ENCODE measurements around the gene AATF. TPM values are rescaled to one million over a fixed set of nuclear protein-coding genes. Genes with fewer than 3 reads are reported as not detected.

AATF gene
- total and polyA plus RNA-seq, 2 donors, result 33.5 to 66.3 TPM

DNA sequence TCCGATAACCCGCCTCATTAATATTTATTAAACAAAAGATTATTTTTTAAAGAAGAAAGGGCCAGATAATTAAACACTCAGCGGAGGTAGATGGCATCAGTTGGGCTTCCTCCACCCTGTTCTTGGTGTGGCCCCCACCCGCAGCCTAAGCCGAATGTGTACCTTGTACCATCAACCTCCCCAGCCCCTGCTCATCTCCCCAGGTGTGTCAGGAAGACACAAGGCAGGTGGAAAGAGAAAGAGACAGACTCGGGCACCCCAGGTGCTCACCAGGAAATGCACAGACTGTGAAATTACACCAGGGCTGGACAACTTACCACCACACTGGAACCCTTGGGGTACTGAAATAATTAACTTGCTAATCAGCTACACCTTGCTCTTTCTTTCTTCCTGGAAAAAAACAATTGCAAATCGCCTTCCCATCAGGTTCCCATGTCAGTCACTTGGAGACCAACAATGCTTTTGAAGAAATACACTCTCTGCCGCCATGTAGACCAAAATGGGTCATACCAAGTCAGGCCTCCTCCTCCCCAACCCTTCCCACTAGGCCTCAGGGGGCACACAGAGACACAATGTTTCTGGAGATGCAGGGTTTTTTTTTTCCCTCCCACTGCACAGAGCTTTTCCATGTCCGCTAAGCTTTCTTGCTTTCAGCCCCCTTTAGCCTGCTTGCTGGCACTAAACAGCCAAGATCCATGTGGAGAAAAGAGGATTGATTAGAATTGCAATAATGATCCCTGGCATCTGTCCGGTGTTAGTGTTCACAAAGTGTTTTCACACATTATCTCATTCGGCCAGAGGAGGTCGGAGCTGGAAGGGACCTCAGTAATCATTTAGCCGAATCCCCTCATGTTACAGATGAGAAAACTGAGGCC, 20.0 kb upstream of the AATF start:
- H3K4me3 ChIP-seq (ENCODE audit: low read length in 2 of 2), result no peak overlapping the region
- 32% methylated on average over 13 of the region's 13 CpGs for WGBS
- peaks cover 61 to 93% of the 10 kb centered on the region in 2 donors for H3K27me3 ChIP-seq (ENCODE audit: control insufficient read depth in 2 of 2, insufficient read depth in 1 of 2, low read length in 1 of 2)
- H3K27ac ChIP-seq (ENCODE audit: low read depth in 1 of 2, low read length in 1 of 2), result no peak overlapping the region
- no peaks in the 10 kb centered on the region for H3K4me1 ChIP-seq (ENCODE audit: control insufficient read depth in 2 of 2, insufficient read depth in 2 of 2, low read length in 2 of 2)
- no peaks in the 10 kb centered on the region for H3K36me3 ChIP-seq (ENCODE audit: control insufficient read depth in 2 of 2, insufficient read depth in 2 of 2, low read length in 1 of 2)
- no peak for DNase-seq (ENCODE audit: low read depth in 6 of 9, low spot score in 9 of 9)
- H3K9me3 ChIP-seq (ENCODE audit: control insufficient read depth in 2 of 2, insufficient read depth in 1 of 2, low read length in 1 of 2), result no peaks in the 10 kb centered on the region

GRCh38 chr17:36929851-36930582, 18.7 kb upstream of the AATF start:
- no peak overlapping the region for H3K27ac ChIP-seq (ENCODE audit: low read depth in 1 of 2, low read length in 1 of 2)
- H3K4me1 ChIP-seq (ENCODE audit: control insufficient read depth in 2 of 2, insufficient read depth in 2 of 2, low read length in 2 of 2), result peaks cover 0 to 12% of the 10 kb centered on the region in 2 donors
- no peaks in the 10 kb centered on the region for H3K36me3 ChIP-seq (ENCODE audit: control insufficient read depth in 2 of 2, insufficient read depth in 2 of 2, low read length in 1 of 2)
- peaks cover 0 to 4% of the 10 kb centered on the region in 2 donors for H3K9me3 ChIP-seq (ENCODE audit: control insufficient read depth in 2 of 2, insufficient read depth in 1 of 2, low read length in 1 of 2)
- H3K27me3 ChIP-seq (ENCODE audit: control insufficient read depth in 2 of 2, insufficient read depth in 1 of 2, low read length in 1 of 2), result peaks cover 70 to 99% of the 10 kb centered on the region in 2 donors
- 32% methylated on average over 16 of the region's 16 CpGs for WGBS
- DNase-seq (ENCODE audit: low read depth in 6 of 9, low spot score in 9 of 9), result no peak
- H3K4me3 ChIP-seq (ENCODE audit: low read length in 2 of 2), result no peak overlapping the region

- Histone ChIP-seq H3K9me3 (ENCODE audit: control insufficient read depth in 2 of 2, insufficient read depth in 1 of 2, low read length in 1 of 2) (peaks cover 0 to 7% of the 10 kb centered on the region in 2 donors), H3K27me3 (ENCODE audit: control insufficient read depth in 2 of 2, insufficient read depth in 1 of 2, low read length in 1 of 2) (peaks cover 76 to 99% of the 10 kb centered on the region in 2 donors), H3K36me3 (ENCODE audit: control insufficient read depth in 2 of 2, insufficient read depth in 2 of 2, low read length in 1 of 2) (no peaks in the 10 kb centered on the region), H3K4me1 (ENCODE audit: control insufficient read depth in 2 of 2, insufficient read depth in 2 of 2, low read length in 2 of 2) (peaks cover 0 to 17% of the 10 kb centered on the region in 2 donors), H3K27ac (ENCODE audit: low read depth in 1 of 2, low read length in 1 of 2) (no peak overlapping the region), H3K4me3 (ENCODE audit: low read length in 2 of 2) (no peak overlapping the region)
- WGBS, result 72% methylated on average over 1 of the region's 1 CpG
- no peak for DNase-seq (ENCODE audit: low read depth in 6 of 9, low spot score in 9 of 9)
Measured at GRCh38 chr17:36930583-36930900, 18.2 kb upstream of the AATF start.

DNA sequence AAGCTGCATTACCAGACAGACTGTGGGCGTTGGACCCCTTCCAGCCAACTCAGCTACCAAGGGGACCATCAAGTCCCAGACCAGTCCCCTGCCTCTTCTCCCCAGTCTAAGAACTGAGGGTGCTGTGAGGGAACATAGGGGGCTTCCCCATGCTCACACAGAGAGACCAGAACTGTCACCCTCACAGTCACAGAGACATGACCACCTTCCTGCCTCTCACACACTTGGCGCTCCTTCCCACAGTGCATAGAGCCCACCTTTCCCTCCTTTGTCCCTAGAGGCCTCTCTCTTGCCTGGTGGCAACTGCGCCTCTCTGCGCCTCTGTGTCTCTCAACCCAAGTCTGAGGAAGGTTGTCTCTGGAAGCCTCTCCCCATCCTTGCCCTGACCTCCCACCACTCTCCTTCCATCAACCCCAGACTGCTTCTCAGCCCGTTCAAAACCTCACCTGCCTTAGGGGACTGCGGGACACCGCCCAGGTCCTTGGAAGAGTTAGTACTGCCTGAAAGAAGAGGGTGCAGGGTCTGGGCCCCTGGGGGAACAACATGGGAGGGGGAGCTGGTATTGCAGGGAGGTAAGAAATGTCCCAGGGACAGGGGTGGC, 17.6 kb upstream of the AATF start:
- H3K9me3 ChIP-seq (ENCODE audit: control insufficient read depth in 2 of 2, insufficient read depth in 1 of 2, low read length in 1 of 2), result peaks cover 0 to 7% of the 10 kb centered on the region in 2 donors
- peaks cover 0 to 24% of the 10 kb centered on the region in 2 donors for H3K4me1 ChIP-seq (ENCODE audit: control insufficient read depth in 2 of 2, insufficient read depth in 2 of 2, low read length in 2 of 2)
- DNase-seq (ENCODE audit: low read depth in 6 of 9, low spot score in 9 of 9), result no peak
- H3K27ac ChIP-seq (ENCODE audit: low read depth in 1 of 2, low read length in 1 of 2), result no peak overlapping the region
- no peak overlapping the region for H3K4me3 ChIP-seq (ENCODE audit: low read length in 2 of 2)
- H3K36me3 ChIP-seq (ENCODE audit: control insufficient read depth in 2 of 2, insufficient read depth in 2 of 2, low read length in 1 of 2), result no peaks in the 10 kb centered on the region
- peaks cover 77 to 99% of the 10 kb centered on the region in 2 donors for H3K27me3 ChIP-seq (ENCODE audit: control insufficient read depth in 2 of 2, insufficient read depth in 1 of 2, low read length in 1 of 2)
- WGBS, result 44% methylated on average over 7 of the region's 7 CpGs

GRCh38 chr17:36931697-36932382, 16.9 kb upstream of the AATF start:
- peaks cover 0 to 7% of the 10 kb centered on the region in 2 donors for H3K9me3 ChIP-seq (ENCODE audit: control insufficient read depth in 2 of 2, insufficient read depth in 1 of 2, low read length in 1 of 2)
- peaks cover 81 to 100% of the 10 kb centered on the region in 2 donors for H3K27me3 ChIP-seq (ENCODE audit: control insufficient read depth in 2 of 2, insufficient read depth in 1 of 2, low read length in 1 of 2)
- H3K4me1 ChIP-seq (ENCODE audit: control insufficient read depth in 2 of 2, insufficient read depth in 2 of 2, low read length in 2 of 2), result peaks cover 2 to 28% of the 10 kb centered on the region in 2 donors
- 5% methylated on average over 30 of the region's 30 CpGs for WGBS
- no peaks in the 10 kb centered on the region for H3K36me3 ChIP-seq (ENCODE audit: control insufficient read depth in 2 of 2, insufficient read depth in 2 of 2, low read length in 1 of 2)
- no peak for DNase-seq (ENCODE audit: low read depth in 6 of 9, low spot score in 9 of 9)
- no peak overlapping the region for H3K4me3 ChIP-seq (ENCODE audit: low read length in 2 of 2)
- H3K27ac ChIP-seq (ENCODE audit: low read depth in 1 of 2, low read length in 1 of 2), result no peak overlapping the region

DNA sequence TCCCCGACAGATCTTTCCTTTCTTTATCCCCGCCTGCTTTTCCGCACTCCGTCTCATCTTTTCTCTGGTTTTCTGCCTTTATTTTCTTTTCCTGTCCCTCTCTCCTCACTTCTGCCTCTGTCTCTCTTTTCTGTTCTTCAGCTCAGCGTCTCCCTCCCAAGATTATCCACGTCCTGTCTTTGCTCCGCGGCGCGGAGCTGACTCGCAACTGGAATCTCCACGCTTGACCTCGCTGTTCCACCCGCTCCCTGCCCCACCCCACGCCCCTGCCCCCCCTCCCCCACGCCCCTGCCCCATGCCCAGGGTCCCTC, 16.4 kb upstream of the AATF start:
- no peak overlapping the region for H3K4me3 ChIP-seq (ENCODE audit: low read length in 2 of 2)
- H3K27me3 ChIP-seq (ENCODE audit: control insufficient read depth in 2 of 2, insufficient read depth in 1 of 2, low read length in 1 of 2), result peaks cover 81 to 100% of the 10 kb centered on the region in 2 donors
- H3K27ac ChIP-seq (ENCODE audit: low read depth in 1 of 2, low read length in 1 of 2), result no peak overlapping the region
- no peaks in the 10 kb centered on the region for H3K36me3 ChIP-seq (ENCODE audit: control insufficient read depth in 2 of 2, insufficient read depth in 2 of 2, low read length in 1 of 2)
- H3K4me1 ChIP-seq (ENCODE audit: control insufficient read depth in 2 of 2, insufficient read depth in 2 of 2, low read length in 2 of 2), result peaks cover 2 to 33% of the 10 kb centered on the region in 2 donors
- WGBS, result 4% methylated on average over 16 of the region's 16 CpGs
- peaks cover 0 to 11% of the 10 kb centered on the region in 2 donors for H3K9me3 ChIP-seq (ENCODE audit: control insufficient read depth in 2 of 2, insufficient read depth in 1 of 2, low read length in 1 of 2)
- no peak for DNase-seq (ENCODE audit: low read depth in 6 of 9, low spot score in 9 of 9)

GRCh38 chr17:36932694-36933511, 15.9 kb upstream of the AATF start:
- H3K9me3 ChIP-seq (ENCODE audit: control insufficient read depth in 2 of 2, insufficient read depth in 1 of 2, low read length in 1 of 2), result peaks cover 0 to 11% of the 10 kb centered on the region in 2 donors
- no peaks in the 10 kb centered on the region for H3K36me3 ChIP-seq (ENCODE audit: control insufficient read depth in 2 of 2, insufficient read depth in 2 of 2, low read length in 1 of 2)
- WGBS, result 9% methylated on average over 40 of the region's 40 CpGs
- peak in 1 of 9 donors; percentile 5 for DNase-seq (ENCODE audit: low read depth in 6 of 9, low spot score in 9 of 9)
- H3K4me1 ChIP-seq (ENCODE audit: control insufficient read depth in 2 of 2, insufficient read depth in 2 of 2, low read length in 2 of 2), result peaks cover 2 to 39% of the 10 kb centered on the region in 2 donors
- no peak overlapping the region for H3K4me3 ChIP-seq (ENCODE audit: low read length in 2 of 2)
- H3K27ac ChIP-seq (ENCODE audit: low read depth in 1 of 2, low read length in 1 of 2), result no peak overlapping the region
- peaks cover 77 to 100% of the 10 kb centered on the region in 2 donors for H3K27me3 ChIP-seq (ENCODE audit: control insufficient read depth in 2 of 2, insufficient read depth in 1 of 2, low read length in 1 of 2)

DNA sequence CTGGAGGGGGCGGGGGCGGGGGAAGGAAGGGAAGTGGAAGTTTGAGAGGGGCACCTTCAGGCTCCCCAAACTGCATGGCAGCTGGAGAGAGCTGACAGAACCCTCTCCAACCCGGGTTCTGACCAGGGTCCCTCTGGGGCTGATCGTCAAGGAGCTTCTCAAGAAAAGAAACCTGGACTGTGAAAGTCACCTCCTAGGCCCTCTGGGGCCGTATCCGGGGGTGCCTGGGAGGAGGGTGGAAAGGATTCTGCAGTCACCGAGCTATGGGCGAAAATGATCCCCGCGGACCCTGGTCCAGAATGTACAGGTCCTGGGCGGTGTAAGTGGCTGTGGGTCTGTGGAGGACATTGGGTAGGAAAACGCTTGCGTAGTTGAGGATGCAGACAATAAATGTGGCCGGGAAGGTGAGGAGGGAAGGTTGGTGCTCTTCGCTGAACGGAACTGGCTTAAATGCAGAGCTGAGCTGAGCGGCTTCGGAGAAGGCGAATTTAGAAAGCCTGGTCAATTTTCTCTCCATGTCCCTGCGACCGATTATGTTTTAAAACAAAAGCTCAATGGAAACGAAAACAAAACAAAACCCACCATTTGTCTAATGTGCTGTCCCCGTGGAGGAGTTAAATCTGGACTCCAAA, 15.1 kb upstream of the AATF start:
- H3K27ac ChIP-seq (ENCODE audit: low read depth in 1 of 2, low read length in 1 of 2), result no peak overlapping the region
- H3K4me3 ChIP-seq (ENCODE audit: low read length in 2 of 2), result no peak overlapping the region
- 9% methylated on average over 23 of the region's 23 CpGs for WGBS
- no peaks in the 10 kb centered on the region for H3K36me3 ChIP-seq (ENCODE audit: control insufficient read depth in 2 of 2, insufficient read depth in 2 of 2, low read length in 1 of 2)
- peaks cover 75 to 100% of the 10 kb centered on the region in 2 donors for H3K27me3 ChIP-seq (ENCODE audit: control insufficient read depth in 2 of 2, insufficient read depth in 1 of 2, low read length in 1 of 2)
- peaks cover 0 to 16% of the 10 kb centered on the region in 2 donors for H3K9me3 ChIP-seq (ENCODE audit: control insufficient read depth in 2 of 2, insufficient read depth in 1 of 2, low read length in 1 of 2)
- peak in 1 of 9 donors; percentile 27 for DNase-seq (ENCODE audit: low read depth in 6 of 9, low spot score in 9 of 9)
- H3K4me1 ChIP-seq (ENCODE audit: control insufficient read depth in 2 of 2, insufficient read depth in 2 of 2, low read length in 2 of 2), result peaks cover 2 to 45% of the 10 kb centered on the region in 2 donors

Measured in thymus (tissue), 11 donors.